IPS-18c (cell line): Measurements from ENCODE around the gene TFG.

Experiments used
- H3K4me3 ChIP-seq: 2 replicates; pipeline ENCODE4 v1.7.0; 2013; ENCODE audit warnings: low read depth, mild to moderate bottlenecking, low read length, moderate library complexity; ENCODE audit not compliant: insufficient read depth
- H3K9me3 ChIP-seq: one replicate; pipeline ENCODE4 v1.6.1; 2013; ENCODE audit warnings: mild to moderate bottlenecking, low read length, moderate library complexity; ENCODE audit not compliant: control insufficient read depth, insufficient read depth

Gene TFG

GRCh38 chr3:100702082-100702979 is 7.0 kb upstream of the TFG start:
- Histone ChIP-seq H3K4me3 (no peak overlapping the region), H3K9me3 (peaks cover 4% of the 10 kb centered on the region)

GRCh38 chr3:100702980-100703345 is 6.3 kb upstream of the TFG start:
- peaks cover 4% of the 10 kb centered on the region for H3K9me3 ChIP-seq
- no peak overlapping the region for H3K4me3 ChIP-seq

- Histone ChIP-seq H3K9me3 (peaks cover 4% of the 10 kb centered on the region), H3K4me3 (no peak overlapping the region)
These were observed 5.4 kb upstream of the TFG start for GRCh38 chr3:100703865-100704264.

GRCh38 chr3:100706365-100706764 is 2.9 kb upstream of the TFG start:
- H3K9me3 ChIP-seq: peaks cover 4% of the 10 kb centered on the region
- no peak overlapping the region for H3K4me3 ChIP-seq

GRCh38 chr3:100708644-100708988 is 678 bp upstream of the TFG start:
- H3K4me3 ChIP-seq: peak overlapping the region; percentile 40; the same call in 1 of the 2 replicates

GRCh38 chr3:100709842-100710260 is 557 bp downstream of the TFG start:
- peak overlapping the region; percentile 86 for H3K4me3 ChIP-seq
- H3K9me3 ChIP-seq: peaks cover 2% of the 10 kb centered on the region

More at GRCh38 chr3:100708644-100708988, 678 bp upstream of the TFG start:
- peaks cover 4% of the 10 kb centered on the region for H3K9me3 ChIP-seq

GRCh38 chr3:100710261-100710968 is 1.1 kb downstream of the TFG start:
- Histone ChIP-seq H3K4me3 (peak overlapping the region; percentile 84), H3K9me3 (peaks cover 2% of the 10 kb centered on the region)

- no peaks in the 10 kb centered on the region for H3K9me3 ChIP-seq
- H3K4me3 ChIP-seq: no peak overlapping the region
These were observed 5.9 kb downstream of the TFG start for GRCh38 chr3:100715176-100715575.

GRCh38 chr3:100717063-100717462 is 7.8 kb downstream of the TFG start:
- peaks cover 4% of the 10 kb centered on the region for H3K9me3 ChIP-seq
- no peak overlapping the region for H3K4me3 ChIP-seq

- peaks cover 4% of the 10 kb centered on the region for H3K9me3 ChIP-seq
- H3K4me3 ChIP-seq: no peak overlapping the region
These were observed 8.6 kb downstream of the TFG start for GRCh38 chr3:100717637-100718487.

- no peak overlapping the region for H3K4me3 ChIP-seq
- H3K9me3 ChIP-seq: peaks cover 4% of the 10 kb centered on the region
These were observed 9.8 kb downstream of the TFG start for GRCh38 chr3:100719136-100719535.

- peaks cover 4% of the 10 kb centered on the region for H3K9me3 ChIP-seq
- no peak overlapping the region for H3K4me3 ChIP-seq
These were observed 11.1 kb downstream of the TFG start for GRCh38 chr3:100720426-100720825.

GRCh38 chr3:100725935-100726513 is 16.7 kb downstream of the TFG start:
- no peak overlapping the region; the same call in 1 of the 2 replicates for H3K4me3 ChIP-seq
- H3K9me3 ChIP-seq: peaks cover 4% of the 10 kb centered on the region

GRCh38 chr3:100726706-100727105 is 17.4 kb downstream of the TFG start:
- Histone ChIP-seq H3K4me3 (no peak overlapping the region), H3K9me3 (no peaks in the 10 kb centered on the region)

GRCh38 chr3:100730524-100730923 is 21.2 kb downstream of the TFG start:
- no peaks in the 10 kb centered on the region for H3K9me3 ChIP-seq
- no peak overlapping the region for H3K4me3 ChIP-seq

- no peaks in the 10 kb centered on the region for H3K9me3 ChIP-seq
- H3K4me3 ChIP-seq: no peak overlapping the region
These were observed 23.1 kb downstream of the TFG start for GRCh38 chr3:100732435-100732834.

- Histone ChIP-seq H3K9me3 (no peaks in the 10 kb centered on the region), H3K4me3 (no peak overlapping the region)
These were observed 28.0 kb downstream of the TFG start for GRCh38 chr3:100737334-100737733.
